K562 (cell line): ENCODE measurements around the gene TMEM273. TPM values are rescaled to one million over a fixed set of nuclear protein-coding genes. Genes with fewer than 3 reads are reported as not detected.
A peak's percentile ranks its signal among the peaks of the same experiment; 100 is the strongest.

ENCODE experiments used
- CSDE1 ChIP-seq, 2 experiments: fragments of 450-650 bp; IDR thresholded peaks; 2 replicates each; pipeline ENCODE4 v1.6.1; 2016; ENCODE audit warnings: mild to moderate bottlenecking in 1 of 2
- PCBP1 ChIP-seq: fragments of 200-400 bp; formaldehyde crosslinking; IDR thresholded peaks from 2 replicates; pipeline ENCODE4 v1.6.1; 2018; ENCODE audit warnings: mild to moderate bottlenecking, low read depth, low read length; ENCODE audit not compliant: poor library complexity, severe bottlenecking
- TRIM24 ChIP-seq, 2 experiments: fragments of 450-650 bp; IDR thresholded peaks; 2 replicates each; pipeline ENCODE4 v1.6.1; 2016
- ZNF407 ChIP-seq: fragments of 450-650 bp; IDR thresholded peaks from 2 replicates; pipeline ENCODE4 v1.6.1; 2016; ENCODE audit warnings: low read depth
- ZNF512 ChIP-seq: IDR thresholded peaks from 2 replicates; pipeline ENCODE4 v1.6.1; 2016; ENCODE audit warnings: missing genetic modification characterization, missing compliant biosample characterization
- polyA plus RNA-seq, 8 experiments: library from polyadenylated mRNA; depleted of rRNA in 4 of 8; stranded (reverse) in 5 of 8; unstranded in 3 of 8; fragments of >200 nt; fragmentation: Nextera tagmentation in 2 of 8; fragmentation: Illumina TruSeq in 1 of 8; extraction: Ambion mirVana in 2 of 8; extraction: Trizol in 1 of 8; gene quantifications; 2 replicates each; pipeline versions ENCODE4 v1.2.1 to v1.2.3, GENCODE V29; 2011 to 2014; ENCODE audit warnings: inconsistent platforms in 1 of 8, missing spikeins in 1 of 8
- total RNA-seq, 7 experiments: library from RNA; depleted of rRNA in 6 of 7; stranded (reverse); fragments of >200 nt in 6 of 7; fragmentation: Illumina TruSeq in 2 of 7; extraction: Trizol in 2 of 7; gene quantifications; 2 replicates each; pipeline versions ENCODE4 v1.2.1 to v1.2.3, GENCODE V29; 2011 to 2021; ENCODE audit warnings: low replicate concordance in 1 of 7

Gene TMEM273
- total and polyA plus RNA-seq, 9 of the 15 experiments (the other 6 are each of a cell fraction or from before 2014, with no cell fraction given) = 39.2 to 131 (median 95.6) TPM

DNA sequence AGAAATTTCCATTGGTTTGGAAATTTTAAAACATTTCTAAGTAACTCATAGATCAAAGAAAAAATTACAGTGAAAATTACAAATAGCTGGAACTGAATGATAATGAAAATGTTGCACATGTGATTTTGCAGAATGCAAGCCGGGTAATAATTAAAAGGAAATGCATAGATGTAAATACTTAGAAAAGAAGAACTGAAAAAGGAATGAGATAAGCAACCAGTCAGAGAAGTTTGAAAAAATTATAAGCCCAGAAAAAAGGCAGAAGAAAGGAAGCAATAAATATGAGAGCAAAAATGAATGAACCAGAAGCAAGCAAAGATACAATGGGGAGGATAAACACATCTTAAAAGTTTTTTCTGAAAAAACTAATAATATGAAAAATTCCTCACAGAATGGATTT, 3.2 kb upstream of the TMEM273 start (continued):
- TF ChIP-seq ZNF407 (0 out of 2 replicates have a peak, but pooled peaks have one; percentile 26), CSDE1 (IDR thresholded peaks at IDR 0.05) (peak in 1 of 2 experiments; percentile 44; a peak in 1 of 4 replicates), TRIM24 (IDR thresholded peaks at IDR 0.05) (peak in 1 of 2 experiments; percentile 16; a peak in 1 of 4 replicates), ZNF512 (peak; percentile 75), PCBP1 (no peak)
